H1 (cell line): Measurements from ENCODE around the gene FCHSD1. TPM values are rescaled to one million over a fixed set of nuclear protein-coding genes. Genes with fewer than 3 reads are reported as not detected.

ENCODE experiments used
- CTCF ChIA-PET: fragments of 300-600 bp; sonication (Branson Sonifier 250); formaldehyde crosslinking; loops from one replicate; lab custom pipeline; 2021; ENCODE audit not compliant: partially characterized antibody; lab: Charles Lee
- POLR2A ChIA-PET: fragments of 300-600 bp; sonication (Branson Sonifier 250); formaldehyde crosslinking; loops from one replicate; lab custom pipeline; 2021; ENCODE audit warnings: inconsistent platforms; ENCODE audit not compliant: partially characterized antibody; lab: Charles Lee
- DNase-seq, 2 experiments: peaks; one replicate each; pipeline versions ENCODE4 v3.0.0 to v3.0.0-alpha.2; 2010 to 2022; ENCODE audit warnings: low spot score in 2 of 2, low read depth in 1 of 2, mixed read lengths in 1 of 2
- FAIRE-seq: peaks from 2 replicates; lab custom pipeline; 2011; peaks lifted over from hg19 to GRCh38; lab: Jason Lieb, UNC
- H2AFZ ChIP-seq: 2 replicates; pipeline ENCODE4 v1.8.1; 2012; ENCODE audit warnings: low read length, inconsistent platforms
- H2AK5ac ChIP-seq: 2 replicates; pipeline ENCODE4 v1.6.1; 2013; ENCODE audit warnings: low read depth, low read length
- H2BK120ac ChIP-seq: replicated peaks from 2 replicates; pipeline ENCODE3; 2013; ENCODE audit warnings: low read depth, low read length, inconsistent platforms
- H2BK12ac ChIP-seq: 2 replicates; pipeline ENCODE4 v1.6.1; 2013; ENCODE audit warnings: low read depth, low read length
- H2BK15ac ChIP-seq: 2 replicates; pipeline ENCODE4 v1.6.1; 2013; ENCODE audit warnings: low read length
- H2BK20ac ChIP-seq: 2 replicates; pipeline ENCODE4 v1.6.1; 2013; ENCODE audit warnings: low read length
- H2BK5ac ChIP-seq: 2 replicates; pipeline ENCODE4 v1.6.1; 2013; ENCODE audit warnings: low read depth, low read length
- H3K14ac ChIP-seq: 2 replicates; pipeline ENCODE4 v1.6.1; 2013; ENCODE audit warnings: inconsistent platforms; ENCODE audit not compliant: insufficient read length
- H3K18ac ChIP-seq: 2 replicates; pipeline ENCODE4 v1.6.1; 2013; ENCODE audit warnings: low read length; ENCODE audit errors: extremely low read depth
- H3K23ac ChIP-seq: 2 replicates; pipeline ENCODE4 v1.6.1; 2013; ENCODE audit warnings: inconsistent platforms; ENCODE audit not compliant: insufficient read length
- H3K23me2 ChIP-seq: 2 replicates; pipeline ENCODE4 v1.6.1; 2013; ENCODE audit warnings: low read depth, low read length
- H3K27ac ChIP-seq: 2 replicates; pipeline ENCODE4 v1.6.1; 2011; ENCODE audit warnings: low read depth, low read length, inconsistent platforms
- H3K27me3 ChIP-seq, 4 experiments: replicated peaks in 1 of 4; 1 replicate in 1 of 4; 2 replicates in 3 of 4; pipeline versions ENCODE4 v1.6.1 to v1.8.1; 2011 to 2013; ENCODE audit warnings: low read length in 3 of 4, mild to moderate bottlenecking in 3 of 4, inconsistent platforms in 2 of 4, mixed read lengths in 2 of 4, moderate library complexity in 1 of 4; ENCODE audit not compliant: control insufficient read depth in 3 of 4, insufficient read depth in 3 of 4; ENCODE audit errors: extremely low read depth in 1 of 4
- H3K36me3 ChIP-seq, 4 experiments: 2 replicates each; pipeline versions ENCODE4 v1.6.1 to v1.8.1; 2011 to 2013; ENCODE audit warnings: mild to moderate bottlenecking in 4 of 4, low read length in 3 of 4, moderate library complexity in 2 of 4, control low read depth in 1 of 4, inconsistent platforms in 1 of 4; ENCODE audit not compliant: insufficient read depth in 4 of 4, control insufficient read depth in 2 of 4
- H3K4ac ChIP-seq: replicated peaks from 2 replicates; pipeline ENCODE3; 2013; ENCODE audit warnings: low read length, low read depth, mixed read lengths, inconsistent platforms; ENCODE audit not compliant: insufficient read length
- H3K4me1 ChIP-seq, 4 experiments: replicated peaks in 1 of 4; 1 replicate in 1 of 4; 2 replicates in 3 of 4; pipeline versions ENCODE4 v1.6.1 to v1.8.1; 2011 to 2013; ENCODE audit warnings: low read length in 3 of 4, inconsistent platforms in 2 of 4, mixed read lengths in 1 of 4; ENCODE audit not compliant: insufficient read depth in 4 of 4, control insufficient read depth in 3 of 4
- H3K4me2 ChIP-seq, 2 experiments: 2 replicates each; pipeline versions ENCODE4 v1.6.1 to v1.8.1; 2011 to 2013; ENCODE audit warnings: low read depth in 2 of 2, low read length in 2 of 2, control low read depth in 1 of 2, inconsistent platforms in 1 of 2, mild to moderate bottlenecking in 1 of 2; ENCODE audit not compliant: insufficient read depth in 1 of 2
- H3K4me3 ChIP-seq, 4 experiments: fragments of 200-600, 300-600 bp in 1 of 4; sonication (generic), shearing (Covaris generic), sonication (Bioruptor Twin) in 1 of 4; 2 replicates each; pipeline versions ENCODE4 v1.5.1 to v1.8.1; 2011 to 2016; ENCODE audit warnings: low read length in 4 of 4, low read depth in 3 of 4, control low read depth in 2 of 4, inconsistent platforms in 2 of 4, mild to moderate bottlenecking in 2 of 4, mixed read lengths in 1 of 4, moderate library complexity in 1 of 4; ENCODE audit not compliant: insufficient read depth in 2 of 4; ENCODE audit errors: extremely low read depth in 1 of 4
- H3K56ac ChIP-seq: replicated peaks from 2 replicates; pipeline ENCODE3; 2013; ENCODE audit warnings: low read depth, mild to moderate bottlenecking, mixed read lengths, low read length, inconsistent platforms; ENCODE audit not compliant: insufficient read length
- H3K79me1 ChIP-seq: 2 replicates; pipeline ENCODE4 v1.6.1; 2013; ENCODE audit warnings: low read depth, low read length, control low read depth
- H3K79me2 ChIP-seq, 2 experiments: 2 replicates each; pipeline versions ENCODE4 v1.6.1 to v1.8.1; 2012 to 2013; ENCODE audit warnings: low read length in 2 of 2, mild to moderate bottlenecking in 2 of 2, inconsistent platforms in 1 of 2; ENCODE audit not compliant: insufficient read depth in 2 of 2, control insufficient read depth in 1 of 2
- H3K9ac ChIP-seq, 4 experiments: replicated peaks in 1 of 4; 1 replicate in 1 of 4; 2 replicates in 3 of 4; pipeline versions ENCODE4 v1.6.1 to v1.8.1; 2011 to 2013; ENCODE audit warnings: low read depth in 3 of 4, low read length in 3 of 4, control low read depth in 2 of 4, mild to moderate bottlenecking in 2 of 4, moderate library complexity in 2 of 4, inconsistent platforms in 1 of 4; ENCODE audit errors: extremely low read depth in 1 of 4
- H3K9me3 ChIP-seq, 2 experiments: 2 replicates each; pipeline versions ENCODE4 v1.6.1 to v1.8.1; 2012 to 2013; ENCODE audit warnings: mild to moderate bottlenecking in 2 of 2, moderate library complexity in 2 of 2, control low read depth in 1 of 2, inconsistent platforms in 1 of 2, low read depth in 1 of 2, low read length in 1 of 2, mixed read lengths in 1 of 2; ENCODE audit not compliant: insufficient read depth in 2 of 2
- H4K20me1 ChIP-seq, 2 experiments: replicated peaks in 1 of 2; 2 replicates each; pipeline versions ENCODE3 to v1.8.1; 2011 to 2013; ENCODE audit warnings: inconsistent platforms in 2 of 2, low read length in 2 of 2, mild to moderate bottlenecking in 1 of 2; ENCODE audit not compliant: insufficient read depth in 2 of 2, control insufficient read depth in 1 of 2
- H4K5ac ChIP-seq: 2 replicates; pipeline ENCODE4 v1.6.1; 2013; ENCODE audit warnings: low read length, low read depth, mixed read lengths, inconsistent platforms; ENCODE audit not compliant: insufficient read length
- H4K8ac ChIP-seq: 2 replicates; pipeline ENCODE4 v1.8.0; 2013; ENCODE audit warnings: mild to moderate bottlenecking, moderate library complexity, low read length, inconsistent platforms; ENCODE audit not compliant: insufficient read depth; ENCODE audit errors: extremely low read depth
- H4K91ac ChIP-seq: replicated peaks from 2 replicates; pipeline ENCODE3; 2013; ENCODE audit warnings: low read length, mixed read lengths, inconsistent platforms; ENCODE audit not compliant: insufficient read length
- BCL11A ChIP-seq, 2 experiments: IDR thresholded peaks; one replicate each; pipeline ENCODE4 v1.6.1; 2011; ENCODE audit warnings: low read depth in 2 of 2, low read length in 2 of 2, mild to moderate bottlenecking in 2 of 2
- CBX5 ChIP-seq: fragments of 300-800, 300-1000 bp; sonication (generic); IDR thresholded peaks from 2 replicates; pipeline ENCODE4 v1.7.1; 2016; ENCODE audit warnings: antibody characterized with exemption, low read length, low read depth
- EZH2 ChIP-seq: fragments of 200-600 bp; sonication (generic); IDR thresholded peaks from 2 replicates; pipeline ENCODE4 v1.7.1; 2012; ENCODE audit warnings: low read depth, mild to moderate bottlenecking, moderate library complexity, low read length, inconsistent platforms; ENCODE audit not compliant: severe bottlenecking
- HDAC2 ChIP-seq, 2 experiments: fragments of 300-600 bp in 1 of 2; sonication (generic) in 1 of 2; IDR thresholded peaks; 2 replicates each; pipeline ENCODE4 v1.6.1; 2011 to 2012; ENCODE audit warnings: low read depth in 2 of 2, low read length in 2 of 2, mild to moderate bottlenecking in 2 of 2, moderate library complexity in 2 of 2, borderline replicate concordance in 1 of 2, inconsistent platforms in 1 of 2
- KDM4A ChIP-seq: IDR thresholded peaks from one replicate; pipeline ENCODE4 v1.7.1; 2012; ENCODE audit warnings: low read depth, mild to moderate bottlenecking, moderate library complexity, low read length, inconsistent platforms; ENCODE audit not compliant: severe bottlenecking
- MAX ChIP-seq: IDR thresholded peaks from 2 replicates; pipeline ENCODE4 v1.6.1; 2012; ENCODE audit warnings: inconsistent platforms
- POLR2AphosphoS5 ChIP-seq: IDR thresholded peaks from 2 replicates; pipeline ENCODE4 v1.6.1; 2011; ENCODE audit warnings: low read depth, low read length
- SUZ12 ChIP-seq: fragments of 200-600 bp; sonication (generic); IDR thresholded peaks from 2 replicates; pipeline ENCODE4 v1.6.1; 2012; ENCODE audit warnings: mild to moderate bottlenecking, inconsistent platforms, low read length, moderate library complexity, mixed read lengths
- TAF1 ChIP-seq: IDR thresholded peaks from 2 replicates; pipeline ENCODE4 v1.6.1; 2011; ENCODE audit warnings: mild to moderate bottlenecking, low read depth, low read length
- ZNF274 ChIP-seq: IDR thresholded peaks from 2 replicates; pipeline ENCODE4 v1.7.0; 2012; ENCODE audit warnings: low read length, borderline replicate concordance; ENCODE audit errors: extremely low read depth
- WGBS, 2 experiments: shearing (Covaris generic) in 1 of 2; methylation state at CpG; one replicate each; pipeline versions ENCODE4 v1.1.6 to v1.1.7; 2013 to 2015; ENCODE audit warnings: low lambda C conversion rate in 2 of 2, mixed read lengths in 2 of 2, inconsistent platforms in 1 of 2, low coverage in 1 of 2, missing lambda C conversion rate in 1 of 2; ENCODE audit not compliant: insufficient replicate concordance in 2 of 2, insufficient coverage in 1 of 2, insufficient read length in 1 of 2; ENCODE audit errors: extremely low coverage in 1 of 2, missing lambda C conversion rate in 1 of 2; 5-methylcytosine and 5-hydroxymethylcytosine counted together
- polyA plus RNA-seq, 7 experiments: library from polyadenylated mRNA; depleted of rRNA in 3 of 7; stranded (reverse) in 5 of 7; unstranded in 2 of 7; fragments of >200 nt in 5 of 7; fragments of 200-250 nt in 2 of 7; gene quantifications; 1 replicate in 5 of 7; 2 replicates in 1 of 7; 4 replicates in 1 of 7; pipeline versions ENCODE4 v1.2.1 to v1.2.3, GENCODE V29; 2011 to 2013; ENCODE audit warnings: missing spikeins in 2 of 7, mixed read lengths in 2 of 7
- total RNA-seq: library from RNA; stranded (reverse); fragmentation: NEBNext Ultra II Directional; extraction: Animal tissue kit (Norgen Biotek cat#: 25700); gene quantifications from 2 replicates; pipeline ENCODE4 v1.2.1, GENCODE V29; 2021

FCHSD1 gene
- total and polyA plus RNA-seq, 2 of the 8 experiments (the other 6 are each of a cell fraction or from before 2014, with no cell fraction given) = 22.0 to 30.1 TPM

- Histone ChIP-seq H3K9me3 (no peaks in the 10 kb centered on the region), H2BK15ac (no peak overlapping the region), H4K8ac (no peak overlapping the region), H3K4me3 (no peak overlapping the region), H3K27me3 (no peaks in the 10 kb centered on the region; a peak in 1 of 7 replicates), H3K27ac (no peak overlapping the region), H3K9ac (no peak overlapping the region), H4K5ac (no peak overlapping the region), H3K23me2 (peaks cover 3% of the 10 kb centered on the region; the same call in 1 of the 2 replicates), H2AK5ac (no peak overlapping the region), H3K4me1 (peaks cover 2 to 8% (median 6%) of the 10 kb centered on the region in 4 experiments; a peak in 6 of 7 replicates), H2BK20ac (no peak overlapping the region), H3K4me2 (no peak overlapping the region), H4K91ac (no peak overlapping the region), H4K20me1 (peaks cover 0 to 2% of the 10 kb centered on the region in 2 experiments), H2BK12ac (no peak overlapping the region), H3K4ac (no peak overlapping the region), H3K18ac (no peak overlapping the region), H3K56ac (no peak overlapping the region), H3K79me1 (peaks cover 3% of the 10 kb centered on the region; the same call in 1 of the 2 replicates), H3K14ac (no peak overlapping the region), H2BK120ac (no peak overlapping the region), H3K36me3 (peaks cover 0 to 14% (median 5%) of the 10 kb centered on the region in 4 experiments; a peak in 3 of 8 replicates), H3K23ac (no peak overlapping the region), H2AFZ (no peak overlapping the region), H2BK5ac (no peak overlapping the region), H3K79me2 (no peaks in the 10 kb centered on the region)
- DNase-seq = no peak
- ChIA-PET CTCF (interaction anchor here (0.9 to 4.2 kb wide), 5 partner anchors 10 to 113 kb away, joined by 3 to 21 read pairs (median 9); no protein-coding TSS in a partner anchor), POLR2A (interaction anchor here (1.4 to 7.3 kb wide), 2 partner anchors 10 kb away, joined by 8 to 96 read pairs; partner anchors contain the start of genes HDAC3 and RELL2)
- FAIRE-seq = no peak
- WGBS, 2 experiments = 79% methylated on average over 3 of the region's 3 CpGs; no CpG with 5 or more reads in 1 of the 2 experiments
- no peak for TF ChIP-seq CBX5
- no peak for TF ChIP-seq POLR2AphosphoS5
- TF ChIP-seq KDM4A = no peak
- TF ChIP-seq BCL11A (IDR thresholded peaks at IDR 0.05; ENCODE audit: low read depth in 2 of 2, low read length in 2 of 2) = no peak
- no peak for TF ChIP-seq ZNF274
- no peak for TF ChIP-seq MAX
- no peak for TF ChIP-seq HDAC2 (IDR thresholded peaks at IDR 0.05; ENCODE audit: borderline replicate concordance in 1 of 2, low read depth in 2 of 2, low read length in 2 of 2)
- no peak for TF ChIP-seq SUZ12
- TF ChIP-seq EZH2 = no peak
- TF ChIP-seq TAF1 = no peak
Measured at GRCh38 chr5:141647851-141648250, 3.4 kb downstream of the FCHSD1 start.
